GM12865 (cell line): ENCODE measurements around the gene LONP1.
"Not testable (repeated sequence)": the region's sequence is repeated elsewhere in the genome, so short reads cannot be mapped to it uniquely, and the experiment has no call there.

ENCODE experiments used
- DNase-seq: peaks from one replicate; pipeline ENCODE4 v3.0.0; 2010; ENCODE audit warnings: low read depth
- H3K4me3 ChIP-seq: 2 replicates; pipeline ENCODE4 v1.5.1; 2011; ENCODE audit warnings: mild to moderate bottlenecking, low read depth, low read length, control low read depth
- TF ChIP-seq, protein P1 (sequence below): IDR thresholded peaks from 2 replicates; pipeline ENCODE4 v1.5.1; 2011; ENCODE audit warnings: low read length, control low read depth, low read depth, inconsistent platforms; ENCODE audit not compliant: insufficient read depth; ENCODE audit errors: missing control alignments

The LONP1 gene

DNA sequence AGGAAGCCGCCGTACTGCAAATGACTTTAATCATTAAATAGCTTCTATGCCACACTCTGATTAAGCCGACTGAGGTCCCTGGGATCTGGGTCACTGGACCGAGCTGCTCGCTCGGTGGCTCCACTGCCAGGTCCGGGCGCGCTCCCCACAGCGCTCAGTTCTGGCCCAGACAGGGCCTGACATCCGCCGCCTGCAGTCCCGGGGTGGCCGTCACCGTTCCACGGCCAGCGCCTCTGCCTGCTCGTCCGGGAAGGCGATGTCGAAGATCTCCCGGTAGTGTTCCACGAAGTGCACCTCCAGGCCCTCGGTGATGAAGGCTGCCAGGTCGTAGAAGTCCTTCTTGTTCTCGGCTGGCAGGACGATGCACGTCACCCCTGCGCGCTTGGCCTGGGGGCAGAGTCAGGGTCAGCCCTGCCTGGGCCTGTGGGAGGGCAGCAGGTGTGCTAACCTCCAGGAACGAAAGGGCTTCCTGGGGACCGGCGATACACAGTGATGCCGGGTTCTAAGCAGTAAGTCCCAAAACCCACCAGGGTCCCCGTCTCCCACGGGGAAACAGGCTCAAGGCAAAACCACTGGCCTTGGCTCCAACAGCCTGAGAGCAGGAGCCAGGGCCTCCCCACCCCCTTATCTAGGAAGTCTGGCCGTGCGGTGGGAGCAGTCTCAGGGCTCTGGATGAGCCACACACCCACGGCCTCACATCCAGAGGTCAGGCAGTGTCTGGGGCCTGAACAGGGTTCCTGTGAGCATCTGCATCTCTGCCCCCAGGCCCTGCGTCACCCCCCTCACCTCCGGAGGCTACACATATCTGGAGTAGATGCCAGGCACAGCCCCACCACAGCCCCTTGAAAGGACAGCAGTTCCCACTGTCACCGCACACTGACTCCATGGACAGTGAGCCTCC is 27.9 kb downstream of the LONP1 start:
- peak overlapping the region; percentile 92 for H3K4me3 ChIP-seq
- TF ChIP-seq, protein P1, sequence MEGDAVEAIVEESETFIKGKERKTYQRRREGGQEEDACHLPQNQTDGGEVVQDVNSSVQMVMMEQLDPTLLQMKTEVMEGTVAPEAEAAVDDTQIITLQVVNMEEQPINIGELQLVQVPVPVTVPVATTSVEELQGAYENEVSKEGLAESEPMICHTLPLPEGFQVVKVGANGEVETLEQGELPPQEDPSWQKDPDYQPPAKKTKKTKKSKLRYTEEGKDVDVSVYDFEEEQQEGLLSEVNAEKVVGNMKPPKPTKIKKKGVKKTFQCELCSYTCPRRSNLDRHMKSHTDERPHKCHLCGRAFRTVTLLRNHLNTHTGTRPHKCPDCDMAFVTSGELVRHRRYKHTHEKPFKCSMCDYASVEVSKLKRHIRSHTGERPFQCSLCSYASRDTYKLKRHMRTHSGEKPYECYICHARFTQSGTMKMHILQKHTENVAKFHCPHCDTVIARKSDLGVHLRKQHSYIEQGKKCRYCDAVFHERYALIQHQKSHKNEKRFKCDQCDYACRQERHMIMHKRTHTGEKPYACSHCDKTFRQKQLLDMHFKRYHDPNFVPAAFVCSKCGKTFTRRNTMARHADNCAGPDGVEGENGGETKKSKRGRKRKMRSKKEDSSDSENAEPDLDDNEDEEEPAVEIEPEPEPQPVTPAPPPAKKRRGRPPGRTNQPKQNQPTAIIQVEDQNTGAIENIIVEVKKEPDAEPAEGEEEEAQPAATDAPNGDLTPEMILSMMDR = no peak
- DNase-seq = peak; percentile 44

GRCh38 chr19:5690955-5691821 is 28.8 kb downstream of the LONP1 start:
- TF ChIP-seq, protein P1 = no peak
- peak overlapping the region; percentile 92 for H3K4me3 ChIP-seq
- peak; percentile 59 for DNase-seq

DNA sequence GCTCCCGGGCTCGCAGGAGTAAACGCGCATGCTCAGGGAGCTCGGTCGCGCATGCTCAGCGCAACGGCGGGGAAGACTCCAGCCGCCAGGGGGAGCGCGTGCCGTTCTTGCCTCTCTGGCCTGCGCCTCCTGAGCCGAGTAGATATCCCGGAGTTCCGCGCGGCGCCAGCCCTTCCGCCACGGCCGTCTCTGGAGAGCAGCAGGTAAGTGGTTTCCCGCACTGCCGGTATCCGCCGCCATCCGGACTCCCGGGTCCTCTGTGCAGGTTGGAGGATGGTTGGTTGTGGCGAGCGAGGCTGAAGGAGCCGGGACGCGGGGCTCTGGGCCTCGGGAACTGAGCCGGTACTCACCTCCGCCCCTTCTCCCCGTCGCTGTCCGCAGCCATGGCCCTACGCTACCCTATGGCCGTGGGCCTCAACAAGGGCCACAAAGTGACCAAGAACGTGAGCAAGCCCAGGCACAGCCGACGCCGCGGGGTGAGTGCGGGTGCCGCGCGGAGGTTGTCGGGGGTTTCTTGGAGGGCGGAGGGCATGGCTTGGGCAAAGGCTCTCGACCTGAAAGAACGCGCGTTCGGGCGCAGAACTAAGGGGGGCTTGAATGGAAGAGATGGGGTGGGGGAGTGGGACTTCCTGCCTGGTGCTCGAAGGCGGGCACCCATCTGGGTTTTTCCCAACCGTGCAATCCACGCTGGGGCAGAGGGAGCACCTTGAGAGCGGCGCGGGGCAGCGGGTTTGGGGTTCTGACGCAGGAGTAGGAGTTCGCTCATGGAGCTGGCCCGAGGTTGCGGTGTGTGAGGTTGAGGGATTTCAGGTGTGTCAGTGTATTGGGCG is 29.6 kb downstream of the LONP1 start, which contains the start of gene RPL36:
Gene RPL36 (plus strand): TSS at position 171 of the 830 bp plus-strand sequence. CDS start 213 bp downstream, at position 384.
- peak within 1 kb of the TSS; percentile 92 for H3K4me3 ChIP-seq
- DNase-seq = peak; percentile 98
- TF ChIP-seq, protein P1 = peak; percentile 99

DNA sequence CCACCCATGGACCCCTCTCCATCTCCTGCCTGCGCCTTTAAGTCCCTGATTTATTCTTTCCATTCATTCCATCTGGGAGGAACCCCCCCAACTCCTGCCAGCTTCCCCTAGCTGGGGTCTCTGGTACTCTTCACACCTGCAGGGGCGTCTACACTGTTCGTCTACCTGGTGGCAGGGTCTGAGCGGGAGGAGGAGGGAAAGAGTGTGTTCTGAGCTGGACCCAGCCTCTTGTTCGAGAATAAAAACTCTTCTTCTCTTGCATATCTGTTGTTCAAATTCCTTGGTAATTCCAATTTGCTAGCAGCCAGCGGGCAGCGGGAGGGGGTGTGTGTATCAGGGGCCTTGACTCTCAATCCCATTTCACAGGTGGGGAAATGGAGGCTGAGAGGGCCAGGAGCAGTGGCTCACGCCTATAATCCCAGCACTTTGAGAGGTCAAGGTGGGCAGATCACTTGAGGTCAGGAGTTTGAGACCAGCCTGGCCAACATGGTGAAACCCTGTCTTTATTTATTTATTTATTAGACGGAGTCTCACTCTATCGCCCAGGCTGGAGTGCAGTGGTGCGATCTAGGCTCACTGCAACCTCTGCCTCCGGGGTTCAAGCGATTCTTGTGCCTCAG is 31.6 kb downstream of the LONP1 start:
- not testable (repeated sequence) for H3K4me3 ChIP-seq, DNase-seq

GRCh38 chr19:5687360-5688198 is 32.4 kb downstream of the LONP1 start:
- TF ChIP-seq, protein P1 = no peak
- H3K4me3 ChIP-seq = no peak overlapping the region; the same call in 1 of the 2 replicates
- no peak for DNase-seq

DNA sequence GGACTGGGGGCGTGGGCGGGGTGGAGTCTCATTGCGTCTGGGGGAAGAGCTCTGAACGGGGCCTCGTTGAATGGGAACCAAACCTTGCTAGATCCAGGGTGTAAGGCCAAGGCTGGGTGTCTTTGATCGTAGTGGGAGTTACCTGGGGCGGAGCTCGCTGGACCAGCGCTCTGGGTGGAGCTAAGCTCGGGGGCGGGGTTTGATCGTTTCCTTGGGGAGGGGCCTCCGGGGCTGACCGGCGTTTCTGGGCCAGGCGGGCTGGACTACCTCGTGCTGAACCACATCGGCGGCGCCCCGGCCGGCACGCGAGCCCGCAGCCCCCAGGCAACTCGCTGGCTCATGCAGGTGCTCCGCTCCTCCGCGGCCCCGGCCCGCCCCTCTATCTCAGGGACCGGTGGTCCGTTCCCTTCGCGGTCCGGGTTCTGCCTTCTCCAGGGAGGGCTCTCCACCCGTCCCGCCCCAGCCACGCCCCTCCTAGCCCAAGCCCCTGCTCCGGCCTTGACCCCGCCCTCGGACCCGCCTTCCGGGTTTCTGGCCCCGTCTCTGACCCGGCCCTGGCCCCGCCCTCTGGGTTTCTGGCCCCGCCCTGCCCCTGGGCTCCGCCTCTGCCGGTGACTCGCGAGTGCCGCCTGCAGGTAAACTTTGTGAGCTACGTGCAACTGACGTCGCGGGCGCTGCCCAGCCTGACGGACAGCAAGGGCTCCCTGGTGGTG is 33.1 kb downstream of the LONP1 start:
- TF ChIP-seq, protein P1 = peak; percentile 86
- DNase-seq = peak; percentile 98
- H3K4me3 ChIP-seq = peak overlapping the region; percentile 50
